ENCODE measurements around the gene SDHAF1.
"Not testable (repeated sequence)": the region's sequence is repeated elsewhere in the genome, so short reads cannot be mapped to it uniquely, and the experiment has no call there.

Gene SDHAF1

DNA sequence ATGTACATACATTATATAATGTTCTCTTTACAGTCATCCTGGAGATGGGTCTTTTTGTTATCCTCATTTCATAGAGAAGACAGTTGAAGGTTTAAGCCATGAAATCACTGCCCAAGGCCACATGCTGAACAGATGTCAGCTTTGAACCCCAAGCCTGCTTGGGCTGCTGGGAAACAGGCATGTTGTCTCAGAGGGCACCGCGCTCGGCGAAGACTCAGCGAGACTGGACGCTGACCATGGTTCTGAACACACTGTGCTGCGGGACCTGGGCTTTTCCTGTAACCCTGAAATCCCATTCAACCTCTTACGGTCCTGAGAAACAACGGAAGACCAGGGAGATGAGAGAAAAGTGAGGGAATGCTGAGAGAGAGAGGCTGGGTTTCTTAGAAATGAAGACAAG lies 31.5 kb upstream of the SDHAF1 start:
- H3K9me3 ChIP-seq (ENCODE audit: control insufficient read depth, insufficient read depth, low read length): no peaks in the 10 kb centered on the region
- DNase-seq (ENCODE audit: low read depth, low spot score): peak; percentile 52
- WGBS (ENCODE audit: insufficient coverage, insufficient read length): no CpG with 5 or more reads among the region's 9 CpGs
- H3K4me3 ChIP-seq (ENCODE audit: low read length): no peak overlapping the region
- H3K36me3 ChIP-seq (ENCODE audit: control insufficient read depth, insufficient read depth, low read length): no peaks in the 10 kb centered on the region
- H3K27ac ChIP-seq (ENCODE audit: low read length): no peak overlapping the region
- H3K27me3 ChIP-seq (ENCODE audit: control insufficient read depth, insufficient read depth, low read length): peaks cover 12% of the 10 kb centered on the region; the same call in 1 of the 2 replicates
- H3K4me1 ChIP-seq (ENCODE audit: control insufficient read depth, insufficient read depth, low read length): peaks cover 4% of the 10 kb centered on the region; the same call in 1 of the 2 replicates

DNA sequence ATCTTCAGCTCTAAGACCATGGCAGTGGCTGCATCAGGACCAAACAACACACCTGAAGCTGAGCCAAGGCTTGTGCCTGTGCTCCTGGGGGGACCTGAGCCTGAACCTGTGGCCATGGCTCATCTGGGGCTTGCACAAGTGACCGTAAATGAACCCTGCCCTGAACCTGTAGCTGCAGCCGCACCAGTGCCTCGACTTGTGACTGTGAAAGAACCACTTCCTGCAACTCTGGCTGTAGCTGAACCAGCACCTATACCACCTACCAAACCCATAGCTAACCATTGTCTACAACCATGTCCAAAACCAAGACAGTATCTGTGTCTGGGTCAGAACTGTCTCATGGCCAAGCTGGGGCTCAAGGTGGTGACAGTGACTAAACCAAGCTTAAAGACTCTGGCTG lies 28.2 kb upstream of the SDHAF1 start:
- WGBS (ENCODE audit: insufficient coverage, insufficient read length): no CpG with 5 or more reads among the region's 3 CpGs
- no peak for DNase-seq (ENCODE audit: low read depth, low spot score)
- no peaks in the 10 kb centered on the region for H3K27me3 ChIP-seq (ENCODE audit: control insufficient read depth, insufficient read depth, low read length)
- no peaks in the 10 kb centered on the region for H3K36me3 ChIP-seq (ENCODE audit: control insufficient read depth, insufficient read depth, low read length)
- H3K4me3 ChIP-seq (ENCODE audit: low read length): no peak overlapping the region
- H3K27ac ChIP-seq (ENCODE audit: low read length): no peak overlapping the region
- H3K9me3 ChIP-seq (ENCODE audit: control insufficient read depth, insufficient read depth, low read length): no peaks in the 10 kb centered on the region
- no peaks in the 10 kb centered on the region for H3K4me1 ChIP-seq (ENCODE audit: control insufficient read depth, insufficient read depth, low read length)

GRCh38 chr19:35973487-35973886 lies 21.5 kb upstream of the SDHAF1 start:
- WGBS (ENCODE audit: insufficient coverage, insufficient read length): no CpG with 5 or more reads among the region's 8 CpGs
- Histone ChIP-seq H3K36me3 (ENCODE audit: control insufficient read depth, insufficient read depth, low read length) (no peaks in the 10 kb centered on the region), H3K9me3 (ENCODE audit: control insufficient read depth, insufficient read depth, low read length) (no peaks in the 10 kb centered on the region), H3K4me3 (ENCODE audit: low read length) (no peak overlapping the region), H3K4me1 (ENCODE audit: control insufficient read depth, insufficient read depth, low read length) (0 out of 2 replicates have a peak, but pooled peaks cover 2% of the 10 kb centered on the region), H3K27me3 (ENCODE audit: control insufficient read depth, insufficient read depth, low read length) (no peaks in the 10 kb centered on the region), H3K27ac (ENCODE audit: low read length) (no peak overlapping the region)
- DNase-seq (ENCODE audit: low read depth, low spot score): no peak

DNA sequence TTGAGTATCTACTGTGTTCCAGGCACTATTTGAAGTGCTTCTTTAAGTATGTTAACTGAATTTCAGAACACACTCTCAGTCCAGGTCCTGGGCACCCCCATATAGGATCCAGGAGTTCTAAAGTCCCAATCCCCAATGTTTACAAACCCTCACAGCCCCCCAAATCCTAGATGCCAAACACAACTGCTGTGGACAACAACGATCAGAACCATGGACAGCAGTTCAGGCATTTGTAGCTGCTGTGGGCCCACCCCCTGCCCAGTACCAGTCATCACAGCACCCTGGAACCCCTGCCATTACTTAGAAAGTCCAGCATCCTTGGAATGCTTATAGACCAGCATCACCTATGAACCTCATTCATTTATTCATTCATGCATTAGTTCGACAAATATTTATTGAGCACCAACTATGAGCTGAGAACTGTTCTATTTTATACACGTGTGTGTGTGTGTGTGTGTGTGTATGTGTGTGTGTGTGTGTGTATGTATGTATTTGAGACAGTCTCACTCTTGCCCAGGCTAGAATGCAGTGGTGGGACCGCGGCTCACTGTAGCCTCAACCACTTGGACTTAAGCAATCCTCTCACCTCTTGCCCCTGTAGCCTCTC lies 19.3 kb upstream of the SDHAF1 start:
- H3K27ac ChIP-seq (ENCODE audit: low read length): no peak overlapping the region
- H3K9me3 ChIP-seq (ENCODE audit: control insufficient read depth, insufficient read depth, low read length): no peaks in the 10 kb centered on the region
- DNase-seq (ENCODE audit: low read depth, low spot score): no peak
- peaks cover 2% of the 10 kb centered on the region; the same call in 1 of the 2 replicates for H3K4me1 ChIP-seq (ENCODE audit: control insufficient read depth, insufficient read depth, low read length)
- no peaks in the 10 kb centered on the region for H3K27me3 ChIP-seq (ENCODE audit: control insufficient read depth, insufficient read depth, low read length)
- H3K4me3 ChIP-seq (ENCODE audit: low read length): no peak overlapping the region
- no peaks in the 10 kb centered on the region for H3K36me3 ChIP-seq (ENCODE audit: control insufficient read depth, insufficient read depth, low read length)
- WGBS (ENCODE audit: insufficient coverage, insufficient read length): no CpG with 5 or more reads among the region's 5 CpGs

- Histone ChIP-seq H3K4me3 (ENCODE audit: low read length) (no peak overlapping the region), H3K27ac (ENCODE audit: low read length) (no peak overlapping the region), H3K9me3 (ENCODE audit: control insufficient read depth, insufficient read depth, low read length) (no peaks in the 10 kb centered on the region), H3K27me3 (ENCODE audit: control insufficient read depth, insufficient read depth, low read length) (no peaks in the 10 kb centered on the region), H3K4me1 (ENCODE audit: control insufficient read depth, insufficient read depth, low read length) (peaks cover 2% of the 10 kb centered on the region; the same call in 1 of the 2 replicates), H3K36me3 (ENCODE audit: control insufficient read depth, insufficient read depth, low read length) (no peaks in the 10 kb centered on the region)
- WGBS (ENCODE audit: insufficient coverage, insufficient read length): 100% methylated on average over 1 of the region's 14 CpGs
- DNase-seq (ENCODE audit: low read depth, low spot score): peak; percentile 63
Measured at GRCh38 chr19:35977446-35978222, 17.4 kb upstream of the SDHAF1 start.

GRCh38 chr19:35978271-35978670 lies 16.7 kb upstream of the SDHAF1 start:
- Histone ChIP-seq H3K4me1 (ENCODE audit: control insufficient read depth, insufficient read depth, low read length) (peaks cover 2% of the 10 kb centered on the region; the same call in 1 of the 2 replicates), H3K36me3 (ENCODE audit: control insufficient read depth, insufficient read depth, low read length) (no peaks in the 10 kb centered on the region), H3K9me3 (ENCODE audit: control insufficient read depth, insufficient read depth, low read length) (no peaks in the 10 kb centered on the region), H3K4me3 (ENCODE audit: low read length) (no peak overlapping the region), H3K27ac (ENCODE audit: low read length) (no peak overlapping the region), H3K27me3 (ENCODE audit: control insufficient read depth, insufficient read depth, low read length) (no peaks in the 10 kb centered on the region)
- WGBS (ENCODE audit: insufficient coverage, insufficient read length): no CpG with 5 or more reads among the region's 5 CpGs
- DNase-seq (ENCODE audit: low read depth, low spot score): no peak

DNA sequence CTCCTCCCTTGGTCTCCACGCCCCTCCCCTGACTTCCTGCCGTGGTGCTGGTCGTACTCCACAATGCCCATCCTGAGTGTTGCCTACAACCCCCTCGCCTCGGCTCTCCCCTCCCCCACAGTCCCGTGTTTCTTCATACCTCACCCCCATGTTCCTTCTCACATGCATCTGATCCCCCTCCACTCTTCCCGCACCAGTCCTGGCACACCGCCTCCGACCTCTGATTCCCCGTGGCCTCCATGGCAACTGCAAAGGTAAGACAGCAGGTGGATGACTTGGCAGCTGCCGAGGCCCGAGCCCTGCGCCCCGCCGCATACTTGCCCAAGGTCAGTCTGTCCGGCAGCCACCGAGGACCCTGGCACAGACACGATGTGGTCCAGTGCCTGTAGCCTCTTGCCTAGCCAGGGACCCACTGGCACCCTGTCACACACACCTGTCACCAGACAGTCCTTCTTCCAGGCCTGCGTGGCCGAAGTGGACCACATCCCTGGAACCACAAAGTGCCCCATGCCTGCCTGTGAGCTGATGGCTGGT lies 16.1 kb upstream of the SDHAF1 start:
- Histone ChIP-seq H3K27me3 (ENCODE audit: control insufficient read depth, insufficient read depth, low read length) (no peaks in the 10 kb centered on the region), H3K36me3 (ENCODE audit: control insufficient read depth, insufficient read depth, low read length) (no peaks in the 10 kb centered on the region), H3K4me1 (ENCODE audit: control insufficient read depth, insufficient read depth, low read length) (peaks cover 2% of the 10 kb centered on the region; the same call in 1 of the 2 replicates), H3K9me3 (ENCODE audit: control insufficient read depth, insufficient read depth, low read length) (no peaks in the 10 kb centered on the region), H3K4me3 (ENCODE audit: low read length) (no peak overlapping the region), H3K27ac (ENCODE audit: low read length) (no peak overlapping the region)
- WGBS (ENCODE audit: insufficient coverage, insufficient read length): no CpG with 5 or more reads among the region's 20 CpGs
- DNase-seq (ENCODE audit: low read depth, low spot score): no peak

DNA sequence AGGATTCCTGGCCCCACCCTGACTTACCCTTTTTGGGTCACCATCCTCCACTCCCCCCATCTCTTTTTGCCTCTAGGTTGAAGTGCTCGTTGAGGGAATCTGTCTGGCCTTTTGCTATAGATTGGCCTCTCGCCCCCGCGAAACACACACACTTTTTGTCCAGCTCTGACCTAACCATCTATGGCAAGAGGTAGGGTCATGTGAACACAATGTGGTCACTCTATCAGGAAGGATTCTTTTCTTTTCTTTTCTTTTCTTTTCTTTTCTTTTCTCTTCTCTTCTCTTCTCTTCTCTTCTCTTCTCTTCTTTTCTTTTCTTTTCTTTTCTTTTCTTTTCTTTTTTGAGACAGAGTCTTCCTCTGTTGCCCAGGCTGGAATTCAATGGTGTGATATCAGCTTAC lies 14.0 kb upstream of the SDHAF1 start:
- H3K36me3 ChIP-seq (ENCODE audit: control insufficient read depth, insufficient read depth, low read length); H3K9me3 ChIP-seq (ENCODE audit: control insufficient read depth, insufficient read depth, low read length); H3K4me1 ChIP-seq (ENCODE audit: control insufficient read depth, insufficient read depth, low read length); H3K4me3 ChIP-seq (ENCODE audit: low read length); H3K27me3 ChIP-seq (ENCODE audit: control insufficient read depth, insufficient read depth, low read length); DNase-seq (ENCODE audit: low read depth, low spot score); H3K27ac ChIP-seq (ENCODE audit: low read length): not testable (repeated sequence)
- no CpG with 5 or more reads among the region's 4 CpGs for WGBS (ENCODE audit: insufficient coverage, insufficient read length)

DNA sequence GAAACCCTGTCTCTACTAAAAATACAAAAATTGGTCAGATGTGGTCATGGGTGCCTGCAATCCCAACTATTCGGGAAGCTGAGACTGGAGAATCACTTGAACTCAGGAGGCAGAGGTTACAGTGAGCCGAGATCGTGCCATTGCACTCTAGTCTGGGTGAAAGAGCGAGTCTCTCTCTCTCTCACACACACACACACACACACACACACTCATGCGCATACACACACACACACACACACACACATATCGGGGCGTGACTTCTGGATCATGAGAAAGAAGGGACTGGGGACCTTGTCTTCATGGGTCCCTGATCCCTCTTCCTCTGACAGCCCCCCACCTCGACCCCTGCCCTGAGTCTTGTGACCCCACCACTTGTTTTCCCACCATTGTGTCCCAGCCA lies 11.8 kb upstream of the SDHAF1 start:
- no CpG with 5 or more reads among the region's 8 CpGs for WGBS (ENCODE audit: insufficient coverage, insufficient read length)
- no peaks in the 10 kb centered on the region for H3K36me3 ChIP-seq (ENCODE audit: control insufficient read depth, insufficient read depth, low read length)
- H3K27ac ChIP-seq (ENCODE audit: low read length): no peak overlapping the region
- no peaks in the 10 kb centered on the region for H3K27me3 ChIP-seq (ENCODE audit: control insufficient read depth, insufficient read depth, low read length)
- H3K9me3 ChIP-seq (ENCODE audit: control insufficient read depth, insufficient read depth, low read length): no peaks in the 10 kb centered on the region
- H3K4me1 ChIP-seq (ENCODE audit: control insufficient read depth, insufficient read depth, low read length): peaks cover 2% of the 10 kb centered on the region; the same call in 1 of the 2 replicates
- DNase-seq (ENCODE audit: low read depth, low spot score): no peak
- no peak overlapping the region for H3K4me3 ChIP-seq (ENCODE audit: low read length)

GRCh38 chr19:35986111-35986510 lies 8.9 kb upstream of the SDHAF1 start:
- H3K27me3 ChIP-seq (ENCODE audit: control insufficient read depth, insufficient read depth, low read length): no peaks in the 10 kb centered on the region
- no CpG with 5 or more reads among the region's 5 CpGs for WGBS (ENCODE audit: insufficient coverage, insufficient read length)
- no peaks in the 10 kb centered on the region for H3K36me3 ChIP-seq (ENCODE audit: control insufficient read depth, insufficient read depth, low read length)
- DNase-seq (ENCODE audit: low read depth, low spot score): no peak
- H3K9me3 ChIP-seq (ENCODE audit: control insufficient read depth, insufficient read depth, low read length): no peaks in the 10 kb centered on the region
- no peaks in the 10 kb centered on the region for H3K4me1 ChIP-seq (ENCODE audit: control insufficient read depth, insufficient read depth, low read length)
- no peak overlapping the region for H3K4me3 ChIP-seq (ENCODE audit: low read length)
- no peak overlapping the region for H3K27ac ChIP-seq (ENCODE audit: low read length)

Measured in iPS DF 6.9 (cell line).